Measurements from ENCODE around the gene GLB1L2.

The GLB1L2 gene

GRCh38 chr11:134394311-134394710, 62.5 kb downstream of the GLB1L2 start:
- no peaks in the 10 kb centered on the region for H3K27me3 ChIP-seq (ENCODE audit: insufficient read depth, low read length, poor library complexity)
- ATAC-seq (ENCODE audit: insufficient read depth, low read depth), result no peak
- H3K4me3 ChIP-seq (ENCODE audit: low read depth in 1 of 2, low read length in 2 of 2), result no peak overlapping the region
- no peaks in the 10 kb centered on the region for H3K9me3 ChIP-seq (ENCODE audit: insufficient read depth, low read length, severe bottlenecking)
- no peak overlapping the region for H3K27ac ChIP-seq (ENCODE audit: low read length)
- no peaks in the 10 kb centered on the region for H3K36me3 ChIP-seq (ENCODE audit: insufficient read depth, low read length)
- peaks cover 10% of the 10 kb centered on the region; the same call in 1 of the 2 replicates for H3K4me1 ChIP-seq (ENCODE audit: insufficient read depth, low read length)
- H3K4me2 ChIP-seq (ENCODE audit: insufficient read depth, low read length), result no peak overlapping the region
- no peak for DNase-seq
- TF ChIP-seq EZH2 (IDR thresholded peaks at IDR 0.05; ENCODE audit: borderline replicate concordance, low read depth, low read length, severe bottlenecking) (no peak), CTCF (IDR thresholded peaks at IDR 0.05; ENCODE audit: borderline replicate concordance, extremely low read depth, low read length, poor library complexity, severe bottlenecking) (no peak)
- no peak overlapping the region for H2AFZ ChIP-seq (ENCODE audit: low read depth, low read length)
- H4K20me1 ChIP-seq (ENCODE audit: insufficient read depth, low read length), result no peaks in the 10 kb centered on the region
- H3K9ac ChIP-seq (ENCODE audit: low read depth, low read length), result no peak overlapping the region
- H3K79me2 ChIP-seq (ENCODE audit: insufficient read depth, low read length), result no peaks in the 10 kb centered on the region

- H3K36me3 ChIP-seq (ENCODE audit: insufficient read depth, low read length), result no peaks in the 10 kb centered on the region
- TF ChIP-seq CTCF (IDR thresholded peaks at IDR 0.05; ENCODE audit: borderline replicate concordance, extremely low read depth, low read length, poor library complexity, severe bottlenecking) (no peak), EZH2 (IDR thresholded peaks at IDR 0.05; ENCODE audit: borderline replicate concordance, low read depth, low read length, severe bottlenecking) (no peak)
- no peak overlapping the region for H3K4me2 ChIP-seq (ENCODE audit: insufficient read depth, low read length)
- H3K9me3 ChIP-seq (ENCODE audit: insufficient read depth, low read length, severe bottlenecking), result no peaks in the 10 kb centered on the region
- no peaks in the 10 kb centered on the region for H3K27me3 ChIP-seq (ENCODE audit: insufficient read depth, low read length, poor library complexity)
- no peaks in the 10 kb centered on the region for H3K79me2 ChIP-seq (ENCODE audit: insufficient read depth, low read length)
- ATAC-seq (ENCODE audit: insufficient read depth, low read depth) (no peak), DNase-seq (no peak)
- H3K27ac ChIP-seq (ENCODE audit: low read length), result no peak overlapping the region
- no peak overlapping the region for H3K4me3 ChIP-seq (ENCODE audit: low read depth in 1 of 2, low read length in 2 of 2)
- H2AFZ ChIP-seq (ENCODE audit: low read depth, low read length), result no peak overlapping the region
- no peak overlapping the region for H3K9ac ChIP-seq (ENCODE audit: low read depth, low read length)
- H3K4me1 ChIP-seq (ENCODE audit: insufficient read depth, low read length), result peaks cover 10% of the 10 kb centered on the region; the same call in 1 of the 2 replicates
- H4K20me1 ChIP-seq (ENCODE audit: insufficient read depth, low read length), result no peaks in the 10 kb centered on the region
Observed at GRCh38 chr11:134395002-134395401, 63.2 kb downstream of the GLB1L2 start.

- H3K9me3 ChIP-seq (ENCODE audit: insufficient read depth, low read length, severe bottlenecking), result no peaks in the 10 kb centered on the region
- TF ChIP-seq CTCF (IDR thresholded peaks at IDR 0.05; ENCODE audit: borderline replicate concordance, extremely low read depth, low read length, poor library complexity, severe bottlenecking), result no peak
- no peak for TF ChIP-seq EZH2 (IDR thresholded peaks at IDR 0.05; ENCODE audit: borderline replicate concordance, low read depth, low read length, severe bottlenecking)
- H3K27ac ChIP-seq (ENCODE audit: low read length), result no peak overlapping the region
- no peak overlapping the region for H3K4me3 ChIP-seq (ENCODE audit: low read depth in 1 of 2, low read length in 2 of 2)
- no peaks in the 10 kb centered on the region for H3K36me3 ChIP-seq (ENCODE audit: insufficient read depth, low read length)
- H2AFZ ChIP-seq (ENCODE audit: low read depth, low read length), result no peak overlapping the region
- H3K79me2 ChIP-seq (ENCODE audit: insufficient read depth, low read length), result no peaks in the 10 kb centered on the region
- no peaks in the 10 kb centered on the region for H3K27me3 ChIP-seq (ENCODE audit: insufficient read depth, low read length, poor library complexity)
- H3K4me1 ChIP-seq (ENCODE audit: insufficient read depth, low read length), result no peaks in the 10 kb centered on the region
- ATAC-seq (ENCODE audit: insufficient read depth, low read depth) (no peak), DNase-seq (no peak)
- no peaks in the 10 kb centered on the region for H4K20me1 ChIP-seq (ENCODE audit: insufficient read depth, low read length)
- H3K9ac ChIP-seq (ENCODE audit: low read depth, low read length), result no peak overlapping the region
- H3K4me2 ChIP-seq (ENCODE audit: insufficient read depth, low read length), result no peak overlapping the region
Observed at GRCh38 chr11:134397304-134398078, 65.7 kb downstream of the GLB1L2 start.

All from DND-41 (cell line).